LoVo (cell line): ENCODE results near the gene ATP5MK.
"Not testable (repeated sequence)": the region's sequence is repeated elsewhere in the genome, so short reads cannot be mapped to it uniquely, and the experiment has no call there.

Experiments used
- DNase-seq: peaks from one replicate; pipeline ENCODE4 v3.0.0-alpha.2; 2016; ENCODE audit warnings: low spot score

Gene ATP5MK, protein sequence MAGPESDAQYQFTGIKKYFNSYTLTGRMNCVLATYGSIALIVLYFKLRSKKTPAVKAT

DNA sequence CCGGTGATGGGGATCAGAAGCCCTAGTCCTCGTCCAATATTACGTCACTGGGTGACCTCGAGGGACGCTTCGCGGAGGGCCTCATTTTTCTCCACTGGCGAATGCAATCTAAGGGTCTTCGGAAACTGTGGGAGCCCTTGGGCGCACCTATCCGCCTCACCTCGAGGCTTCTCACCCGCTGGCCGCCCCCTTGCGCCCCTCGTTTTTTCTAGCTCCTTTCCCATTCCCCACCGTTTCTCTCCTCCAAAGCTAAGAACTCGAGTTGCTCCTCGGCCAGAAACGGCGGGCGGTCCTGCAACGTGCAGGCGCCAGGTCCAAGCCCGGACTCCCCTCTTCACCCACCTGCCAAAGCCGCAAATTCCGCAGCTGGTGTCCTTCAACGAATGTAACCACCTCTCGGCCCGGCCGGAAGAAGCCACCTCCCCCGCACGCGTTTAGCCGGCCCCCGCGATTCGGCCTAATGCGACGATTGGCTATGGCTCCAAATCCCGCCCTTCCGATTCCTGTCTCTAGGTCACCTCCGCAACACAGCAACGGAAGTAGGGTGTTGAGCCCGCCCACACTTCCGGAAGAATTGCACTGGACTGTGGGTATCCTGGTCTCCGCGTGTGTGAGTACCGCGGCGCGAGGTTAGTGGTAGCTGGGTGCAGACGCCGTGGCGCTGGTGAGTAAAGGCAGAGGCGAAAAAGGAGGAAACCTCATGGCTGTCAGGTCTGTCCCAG is at the start of gene ATP5MK, which contains the start of gene PDCD11:
Gene ATP5MK, minus strand, starts transcription at position 409 of the 722 bp plus-strand sequence. CDS start 4,018 bp downstream, outside the sequence.
Gene PDCD11, plus strand, starts transcription at position 560 of the 722 bp plus-strand sequence. CDS start 1,801 bp downstream, outside the sequence.
- peak; percentile 98 for DNase-seq

DNA sequence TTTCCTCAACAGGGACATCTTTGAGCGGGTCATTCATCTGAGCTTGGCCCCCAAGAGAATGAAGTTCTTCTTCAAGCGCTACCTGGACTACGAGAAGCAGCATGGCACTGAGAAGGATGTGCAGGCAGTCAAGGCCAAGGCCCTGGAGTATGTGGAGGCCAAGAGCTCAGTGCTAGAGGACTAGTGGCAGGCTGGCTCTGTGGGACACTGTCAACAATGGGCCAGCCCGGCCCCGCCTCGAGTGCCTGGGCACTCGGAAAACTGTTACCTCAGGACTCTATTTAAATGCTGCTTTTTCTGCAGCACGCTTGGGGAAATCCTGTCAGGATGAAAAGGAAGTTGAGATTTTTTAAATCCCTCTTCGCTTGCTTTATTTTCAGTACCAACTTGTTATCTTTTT is 49.1 kb upstream of the ATP5MK start:
- DNase-seq = no peak

DNA sequence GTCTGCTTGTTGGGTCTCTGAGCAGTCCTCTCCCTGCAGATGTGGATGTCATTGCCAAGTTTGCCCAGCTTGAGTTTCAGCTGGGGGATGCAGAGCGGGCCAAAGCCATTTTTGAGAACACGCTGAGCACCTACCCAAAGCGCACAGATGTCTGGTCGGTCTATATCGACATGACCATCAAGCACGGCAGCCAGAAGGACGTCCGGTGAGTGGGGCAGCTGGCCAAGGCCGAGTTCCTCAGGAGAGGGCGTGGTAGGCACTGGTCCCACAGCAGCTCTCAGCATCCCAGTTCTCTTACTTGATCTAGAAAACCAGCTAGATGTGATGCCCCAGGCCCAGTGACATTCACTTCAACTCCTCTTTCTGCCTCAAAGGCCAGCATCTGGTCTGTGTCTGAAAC is 48.2 kb upstream of the ATP5MK start:
- DNase-seq = no peak

DNA sequence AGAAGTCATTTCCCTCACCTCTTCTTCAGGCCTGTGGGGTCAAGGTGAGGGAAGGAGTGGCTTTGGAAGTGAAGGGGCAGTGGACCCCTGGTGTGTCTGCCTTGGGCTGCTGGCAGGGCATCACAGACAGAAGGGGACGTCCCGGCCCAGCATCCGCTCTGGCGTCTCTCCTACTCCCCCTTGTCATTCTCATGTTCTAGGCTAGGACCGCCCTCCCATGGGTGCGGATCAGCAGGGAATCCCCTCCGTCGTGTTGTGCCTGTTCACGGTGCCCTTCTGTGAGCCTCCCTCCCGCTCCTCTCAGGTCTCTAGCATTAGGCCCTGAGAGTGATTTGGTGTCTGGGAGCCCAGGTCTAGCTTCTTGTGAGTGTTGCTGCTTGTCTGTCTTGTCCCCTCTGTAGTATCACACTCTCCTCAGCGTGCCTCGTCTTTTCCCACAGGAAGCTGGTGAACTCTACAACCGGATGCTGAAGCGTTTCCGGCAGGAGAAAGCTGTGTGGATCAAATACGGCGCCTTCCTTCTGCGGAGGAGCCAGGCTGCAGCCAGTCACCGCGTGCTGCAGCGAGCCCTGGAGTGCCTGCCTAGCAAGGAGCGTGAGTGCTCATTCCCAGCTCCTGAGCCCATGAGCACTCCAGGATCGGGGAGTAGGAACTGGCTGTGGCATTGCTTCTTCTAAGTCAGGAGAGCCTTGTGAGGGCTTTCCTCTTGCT is 47.4 kb upstream of the ATP5MK start:
- DNase-seq = no peak

DNA sequence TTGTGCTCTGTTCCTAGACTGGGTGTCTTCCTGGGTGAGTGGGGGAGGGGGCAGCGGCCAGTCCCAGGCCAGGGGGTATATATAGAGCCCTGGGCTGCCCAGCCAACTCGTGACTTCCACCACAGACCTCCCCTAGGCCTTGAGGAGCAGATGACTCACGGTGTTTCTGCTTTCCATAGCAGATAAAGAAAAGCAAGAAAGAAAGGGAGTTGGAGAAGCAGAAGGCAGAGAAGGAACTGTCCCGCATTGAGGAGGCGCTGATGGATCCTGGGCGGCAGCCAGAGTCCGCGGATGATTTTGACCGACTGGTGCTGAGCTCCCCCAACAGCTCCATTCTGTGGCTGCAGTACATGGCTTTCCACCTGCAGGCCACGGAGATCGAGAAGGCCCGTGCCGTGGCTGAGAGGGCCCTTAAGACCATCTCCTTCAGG is 45.8 kb upstream of the ATP5MK start:
- no peak for DNase-seq

DNA sequence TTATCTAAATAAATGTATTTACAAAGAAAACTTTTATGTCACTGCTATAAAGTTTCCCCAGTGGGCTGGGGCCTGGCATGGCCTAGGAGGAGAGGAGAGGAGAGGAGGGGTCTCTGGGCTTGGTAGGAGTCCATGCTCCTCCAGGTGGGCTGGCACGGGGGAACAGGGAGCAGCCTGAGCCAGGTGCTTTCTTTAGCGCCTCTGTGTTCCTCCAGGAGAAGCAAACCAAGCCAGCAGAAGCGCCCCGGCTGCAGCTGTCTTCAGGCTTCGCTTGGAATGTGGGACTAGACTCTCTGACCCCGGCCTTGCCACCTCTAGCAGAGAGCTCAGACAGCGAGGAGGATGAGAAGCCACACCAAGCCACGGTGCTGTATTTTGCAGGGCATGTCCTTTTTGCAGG is 45.3 kb upstream of the ATP5MK start:
- no peak for DNase-seq

DNA sequence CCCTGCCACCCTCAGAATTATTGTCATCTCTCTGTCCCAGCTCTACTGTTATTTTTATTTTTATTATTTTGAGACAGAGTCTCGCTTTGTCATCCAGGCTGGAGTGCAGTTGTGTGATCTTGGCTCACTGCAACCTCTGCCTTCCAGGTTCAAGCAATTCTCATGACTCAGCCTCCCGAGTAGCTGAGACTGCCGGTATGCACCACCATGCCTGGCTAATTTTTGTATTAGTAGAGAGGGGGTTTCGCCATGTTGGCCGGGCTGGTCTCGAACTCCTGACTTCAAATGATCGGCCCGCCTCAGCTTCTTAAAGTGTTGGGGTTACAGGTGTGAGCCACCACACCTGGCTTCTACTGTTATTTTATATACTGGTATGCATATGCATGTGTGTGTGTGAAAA is 44.9 kb upstream of the ATP5MK start:
- DNase-seq = no peak

DNA sequence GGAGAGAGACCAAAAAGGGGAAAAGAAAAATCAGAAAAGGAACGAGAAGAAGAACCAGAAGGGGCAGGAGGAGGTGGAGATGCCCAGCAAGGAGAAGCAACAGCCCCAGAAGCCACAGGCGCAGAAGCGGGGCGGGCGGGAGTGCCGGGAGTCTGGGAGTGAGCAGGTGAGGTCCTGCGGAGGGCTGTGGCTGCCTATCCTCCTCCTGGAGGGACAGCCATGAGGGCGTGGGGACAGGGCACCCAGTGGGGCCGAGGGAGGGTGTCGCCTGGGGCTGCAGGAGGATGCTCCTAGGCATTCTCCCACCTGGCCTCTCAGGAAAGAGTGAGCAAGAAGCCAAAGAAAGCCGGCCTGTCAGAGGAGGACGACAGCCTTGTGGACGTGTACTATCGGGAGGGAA is 44.1 kb upstream of the ATP5MK start:
- no peak for DNase-seq

DNA sequence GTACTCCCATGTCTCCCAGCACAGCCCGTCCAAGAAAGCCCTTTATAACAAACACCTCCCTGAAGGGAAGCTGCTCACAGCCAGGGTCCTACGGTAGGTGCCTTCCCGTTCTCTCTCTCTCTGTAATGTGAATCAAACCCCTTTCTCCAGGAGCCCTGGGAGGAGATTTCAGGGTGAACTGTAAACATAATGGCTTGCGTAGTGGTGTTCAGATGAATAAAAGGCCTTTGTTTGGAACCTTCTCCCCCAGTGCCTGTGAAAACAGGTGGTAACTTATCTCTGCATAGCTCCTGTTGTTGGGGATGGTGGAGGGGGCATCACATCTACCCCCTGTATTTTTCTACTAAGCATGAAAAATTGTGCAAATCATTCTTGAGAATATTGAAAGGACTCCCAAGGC is 43.5 kb upstream of the ATP5MK start:
- no peak for DNase-seq

DNA sequence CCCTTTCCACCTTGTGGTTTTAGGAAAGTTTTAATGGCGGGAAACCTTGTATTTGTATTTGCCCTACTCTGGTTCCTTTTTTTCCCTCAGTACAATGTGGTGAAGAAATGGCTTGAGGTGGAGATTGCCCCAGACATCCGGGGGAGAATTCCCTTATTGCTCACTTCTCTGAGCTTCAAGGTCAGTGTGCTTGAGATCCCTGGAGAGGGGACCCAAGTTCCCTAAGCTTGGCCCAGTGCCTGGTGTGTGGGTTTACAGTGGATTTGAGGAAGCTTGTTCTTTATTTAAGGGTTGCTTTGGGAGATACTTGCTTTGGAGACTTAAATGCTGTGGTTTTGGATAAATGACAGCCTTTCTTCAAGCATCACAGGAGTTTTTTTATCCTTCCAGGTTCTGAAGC is 37.6 kb upstream of the ATP5MK start:
- DNase-seq = no peak

DNA sequence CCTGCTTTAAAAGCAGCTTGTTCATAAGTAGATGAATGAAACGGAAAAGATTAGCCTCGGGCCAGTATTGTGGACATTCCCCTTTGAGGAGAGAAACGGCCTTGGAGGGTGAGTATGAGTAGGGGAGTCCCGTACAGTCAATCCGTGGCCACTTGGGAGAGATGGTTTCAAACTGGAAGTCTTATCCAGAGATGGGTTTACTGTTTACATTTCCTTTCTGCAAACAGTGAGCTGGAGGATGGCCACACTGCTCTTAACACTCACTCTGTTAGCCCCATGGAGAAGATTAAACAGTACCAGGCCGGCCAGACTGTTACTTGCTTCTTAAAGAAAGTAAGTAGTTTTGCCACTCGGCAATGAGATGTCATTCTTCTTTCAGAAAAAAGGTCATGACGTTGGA is 35.6 kb upstream of the ATP5MK start:
- DNase-seq = no peak

DNA sequence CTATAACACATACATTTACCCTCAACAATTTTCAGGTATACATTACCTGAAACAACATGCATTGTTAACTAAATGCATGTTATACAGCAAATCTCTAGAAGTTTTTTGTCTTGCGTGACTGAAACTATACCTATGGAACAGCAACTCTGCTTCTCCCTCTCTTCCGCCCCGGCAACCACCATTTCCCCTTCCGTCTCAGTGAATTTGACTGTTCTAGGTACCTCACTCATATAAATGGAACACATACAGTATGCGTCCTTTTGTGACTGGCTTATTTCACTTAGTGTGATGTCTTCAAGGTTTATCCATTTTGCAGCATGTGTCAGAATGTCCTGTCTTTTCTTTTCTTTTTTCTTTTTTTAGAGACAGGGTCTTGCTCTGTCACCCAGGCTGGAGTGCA is 33.4 kb upstream of the ATP5MK start:
- no peak for DNase-seq

DNA sequence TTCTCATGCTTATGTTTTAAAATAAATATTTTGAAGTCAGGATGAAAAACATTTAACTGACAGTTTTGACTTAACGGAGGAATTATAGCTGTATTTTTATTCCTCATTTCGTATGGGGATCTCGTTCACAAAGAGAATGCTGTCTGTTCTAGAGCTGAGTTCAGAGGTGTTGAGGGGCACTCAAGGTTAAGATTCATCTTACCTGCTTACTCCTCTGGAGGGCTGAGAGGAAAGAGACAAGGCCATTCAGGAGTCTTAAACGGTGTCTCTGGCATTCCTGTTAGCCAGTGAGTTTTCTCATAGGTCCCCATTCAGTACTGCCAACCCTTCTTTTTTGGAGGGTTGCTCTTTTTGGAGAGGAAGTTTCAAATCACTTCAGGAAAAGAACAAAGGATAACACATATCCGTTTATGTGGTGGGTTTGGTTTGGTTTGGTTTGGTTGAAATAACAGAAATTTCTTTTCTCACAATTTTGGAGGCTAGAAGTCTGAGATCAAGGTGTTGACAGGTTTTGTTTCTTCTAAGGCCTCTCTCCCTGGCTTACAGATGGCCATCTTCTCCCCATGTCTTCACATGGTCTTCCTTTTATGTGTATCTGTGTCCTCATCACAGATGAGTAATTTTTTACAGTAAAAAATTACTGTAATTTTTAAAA is 32.8 kb upstream of the ATP5MK start:
- DNase-seq = no peak

DNA sequence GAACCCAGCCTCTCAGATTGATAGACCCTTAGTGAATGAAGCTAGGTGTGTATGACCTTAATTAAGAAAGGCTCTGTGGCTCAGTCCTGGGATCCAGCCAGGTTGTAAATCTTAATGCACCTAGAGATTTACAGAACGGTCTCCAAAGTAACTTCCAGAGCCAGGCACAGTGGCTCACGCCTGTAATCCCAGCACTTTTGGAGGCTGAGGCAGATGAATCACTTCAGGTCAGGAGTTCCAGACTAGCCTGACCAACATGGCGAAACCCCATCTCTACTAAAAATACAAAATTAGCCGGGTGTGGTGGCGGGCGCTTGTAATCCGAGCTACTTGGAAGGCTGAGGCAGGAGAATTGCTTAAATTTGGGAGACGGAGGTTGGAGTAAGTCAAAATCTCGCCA is 31.6 kb upstream of the ATP5MK start:
- DNase-seq = no peak

DNA sequence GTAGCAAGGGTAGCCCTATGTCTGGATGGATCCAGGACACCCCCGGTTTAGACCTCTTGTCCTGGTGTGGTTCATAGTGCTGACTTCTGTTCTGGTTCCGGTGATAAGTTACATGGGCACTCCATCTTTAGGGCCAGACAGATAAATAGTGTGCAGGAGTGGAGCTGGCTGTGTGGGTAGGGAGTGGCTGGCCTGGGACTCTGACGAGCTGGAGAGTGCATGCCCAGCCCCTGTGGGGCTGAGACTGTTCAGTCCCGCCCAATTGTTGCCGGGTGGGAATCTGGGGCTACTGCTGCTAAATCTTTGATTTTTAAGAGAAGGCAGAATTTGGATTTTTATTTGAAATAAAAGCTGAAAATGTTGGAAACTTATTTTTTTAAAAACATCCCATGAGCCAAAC is 27.5 kb upstream of the ATP5MK start:
- DNase-seq = no peak

DNA sequence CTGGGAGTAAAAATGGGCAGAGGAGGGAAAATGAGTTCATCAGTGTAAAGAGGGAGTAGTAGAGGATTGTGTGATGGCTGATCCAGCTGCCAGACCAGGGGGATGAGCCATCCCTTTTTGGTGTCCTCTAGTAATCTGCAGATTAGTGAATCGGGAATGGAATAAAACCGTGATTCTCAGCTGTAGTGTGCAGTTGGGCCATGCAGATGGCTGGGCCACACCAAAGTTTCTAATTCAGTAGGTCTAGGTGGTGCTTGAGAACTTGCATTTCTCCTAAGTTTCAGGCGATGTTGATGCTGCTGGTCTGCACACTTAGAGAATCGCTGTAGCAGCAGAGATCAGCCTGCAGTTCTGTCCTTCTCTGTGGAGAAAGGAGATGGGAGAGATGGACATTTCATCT is 22.8 kb upstream of the ATP5MK start:
- DNase-seq = no peak

DNA sequence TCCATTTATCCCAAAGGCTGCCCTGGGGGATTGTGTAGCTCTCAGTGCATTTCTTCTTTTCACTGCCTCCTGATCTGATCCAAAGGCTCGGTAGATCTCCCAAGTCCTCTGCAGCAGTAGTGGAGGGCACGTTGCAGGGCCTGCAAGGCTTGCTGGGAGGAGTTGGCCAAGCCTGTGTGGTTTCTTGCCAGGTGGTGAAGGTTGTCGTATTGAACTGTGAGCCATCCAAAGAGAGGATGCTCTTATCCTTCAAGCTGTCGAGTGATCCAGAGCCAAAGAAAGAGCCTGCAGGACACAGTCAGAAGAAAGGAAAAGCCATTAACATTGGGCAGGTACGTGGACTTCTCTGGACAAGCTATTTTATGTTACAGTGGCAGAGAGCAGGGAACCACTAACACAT is 21.3 kb upstream of the ATP5MK start:
- DNase-seq = no peak

DNA sequence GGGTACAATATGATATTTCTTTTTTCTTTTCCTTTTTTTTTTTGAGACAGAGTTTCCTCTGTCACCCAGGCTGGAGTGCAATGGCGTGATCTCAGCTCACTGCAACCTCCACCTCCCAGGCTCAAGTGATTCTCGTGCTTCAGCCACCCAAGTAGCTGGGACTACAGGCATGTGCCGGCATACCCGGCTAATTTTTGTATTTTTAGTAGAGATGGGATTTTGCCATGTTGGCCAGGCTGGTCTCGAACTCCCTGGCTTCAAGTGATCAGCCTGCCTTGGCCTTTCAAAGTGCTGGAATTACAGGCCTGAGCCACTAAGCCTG is 20.8 kb upstream of the ATP5MK start:
- not testable (repeated sequence) for DNase-seq

DNA sequence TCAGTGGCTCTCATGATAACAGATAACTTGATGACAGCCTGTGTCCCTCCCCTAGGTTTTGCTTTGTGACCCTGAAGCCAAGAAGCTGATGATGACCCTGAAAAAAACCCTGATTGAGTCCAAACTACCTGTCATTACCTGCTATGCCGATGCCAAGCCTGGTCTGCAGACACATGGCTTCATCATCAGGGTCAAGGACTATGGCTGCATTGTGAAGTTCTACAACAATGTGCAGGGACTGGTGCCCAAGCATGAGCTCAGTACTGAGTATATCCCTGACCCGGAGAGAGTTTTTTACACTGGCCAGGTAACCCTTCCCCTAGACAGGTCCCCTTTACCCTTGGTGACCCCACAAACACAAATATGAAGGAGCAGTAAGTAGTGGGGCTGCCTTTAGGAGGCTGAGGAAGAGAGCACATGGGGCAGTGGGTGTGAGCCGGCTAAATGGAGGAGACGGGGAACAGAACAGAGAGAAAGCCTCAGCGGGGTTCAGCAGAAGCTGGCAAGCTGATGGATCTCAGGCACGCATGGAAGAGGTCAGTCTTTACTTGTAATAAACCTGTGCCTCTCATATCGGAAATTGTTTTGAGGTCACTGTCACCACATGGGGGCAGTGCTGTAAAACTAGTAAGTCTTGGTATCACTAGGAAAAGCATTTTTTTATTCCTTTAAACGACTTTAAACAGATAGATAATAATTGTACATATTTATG is 20.3 kb upstream of the ATP5MK start:
- peak; percentile 21 for DNase-seq

DNA sequence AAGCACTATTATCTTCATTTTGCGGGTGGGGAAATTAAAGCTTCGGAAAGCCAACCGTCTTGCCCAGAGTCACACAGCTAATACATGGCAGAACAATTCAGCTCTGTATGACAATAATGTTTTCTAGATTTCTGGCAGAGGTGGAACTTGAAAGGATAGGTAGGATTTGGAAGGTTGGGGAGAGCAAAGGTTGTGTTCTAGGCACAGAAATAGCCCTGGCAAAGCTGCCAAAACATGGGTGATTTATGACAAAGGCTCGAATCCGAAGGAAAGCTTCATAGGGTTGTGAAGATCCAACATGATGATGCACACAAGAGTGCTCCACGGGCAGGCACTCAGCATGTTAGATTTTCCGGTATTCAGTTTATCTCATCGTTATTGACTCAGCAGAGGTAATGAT is 19.3 kb upstream of the ATP5MK start:
- DNase-seq = no peak

DNA sequence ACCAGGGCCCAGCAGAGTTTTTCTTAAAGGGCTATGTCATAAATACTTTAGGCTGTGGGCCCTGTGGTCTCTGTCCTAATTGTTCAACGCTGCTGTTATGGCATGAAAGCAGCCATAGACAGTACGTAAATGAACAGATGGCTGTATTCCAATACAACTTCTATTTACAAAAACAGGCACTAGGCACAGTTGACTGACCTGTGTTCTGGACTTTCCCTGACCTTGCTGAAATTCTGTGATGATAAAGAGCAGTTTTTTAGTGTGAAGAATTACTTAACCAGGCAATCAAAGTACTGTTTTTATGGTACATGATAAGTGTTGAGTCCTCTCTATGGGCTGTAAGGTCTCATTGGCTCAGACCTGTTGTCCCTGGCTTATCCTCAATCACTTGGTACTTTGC is 17.3 kb upstream of the ATP5MK start:
- no peak for DNase-seq

DNA sequence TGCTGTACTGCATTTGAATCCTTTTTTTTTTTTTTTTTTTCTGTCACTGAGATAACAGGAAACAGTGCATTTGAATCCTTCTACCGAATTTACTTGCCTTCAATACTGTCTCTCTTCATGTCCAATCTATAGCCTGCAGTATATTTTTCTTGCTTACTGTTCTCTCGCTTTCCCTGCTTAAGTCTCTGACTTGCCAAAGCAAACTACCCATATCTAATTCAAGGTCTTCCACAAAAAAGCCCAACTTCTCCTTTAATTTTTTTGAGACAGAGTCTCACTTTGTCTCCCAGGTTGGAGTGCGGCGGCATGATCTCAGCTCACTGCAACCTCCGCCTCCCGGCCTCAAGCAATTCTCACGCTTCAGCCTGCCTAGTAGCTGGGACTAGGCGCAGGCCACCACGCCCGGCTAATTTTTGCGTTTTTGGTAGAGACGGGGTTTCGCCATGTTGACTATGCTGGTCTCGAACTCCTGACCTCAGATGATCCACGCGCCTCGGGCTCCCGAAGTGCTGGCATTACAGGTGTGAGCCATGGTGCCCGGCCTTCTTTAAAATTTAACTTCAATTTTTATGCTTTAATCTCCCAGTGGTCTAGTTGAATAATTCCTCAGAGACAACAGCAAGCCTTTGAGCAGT is 1.0 kb upstream of the ATP5MK start:
- DNase-seq = no peak
